ENCODE results near the gene SLC29A3. TPM values are rescaled to one million over a fixed set of nuclear protein-coding genes. Genes with fewer than 3 reads are reported as not detected.

Gene SLC29A3
- total RNA-seq, 2 donors from 2014 or later, result 3.2 to 3.3 TPM

DNA sequence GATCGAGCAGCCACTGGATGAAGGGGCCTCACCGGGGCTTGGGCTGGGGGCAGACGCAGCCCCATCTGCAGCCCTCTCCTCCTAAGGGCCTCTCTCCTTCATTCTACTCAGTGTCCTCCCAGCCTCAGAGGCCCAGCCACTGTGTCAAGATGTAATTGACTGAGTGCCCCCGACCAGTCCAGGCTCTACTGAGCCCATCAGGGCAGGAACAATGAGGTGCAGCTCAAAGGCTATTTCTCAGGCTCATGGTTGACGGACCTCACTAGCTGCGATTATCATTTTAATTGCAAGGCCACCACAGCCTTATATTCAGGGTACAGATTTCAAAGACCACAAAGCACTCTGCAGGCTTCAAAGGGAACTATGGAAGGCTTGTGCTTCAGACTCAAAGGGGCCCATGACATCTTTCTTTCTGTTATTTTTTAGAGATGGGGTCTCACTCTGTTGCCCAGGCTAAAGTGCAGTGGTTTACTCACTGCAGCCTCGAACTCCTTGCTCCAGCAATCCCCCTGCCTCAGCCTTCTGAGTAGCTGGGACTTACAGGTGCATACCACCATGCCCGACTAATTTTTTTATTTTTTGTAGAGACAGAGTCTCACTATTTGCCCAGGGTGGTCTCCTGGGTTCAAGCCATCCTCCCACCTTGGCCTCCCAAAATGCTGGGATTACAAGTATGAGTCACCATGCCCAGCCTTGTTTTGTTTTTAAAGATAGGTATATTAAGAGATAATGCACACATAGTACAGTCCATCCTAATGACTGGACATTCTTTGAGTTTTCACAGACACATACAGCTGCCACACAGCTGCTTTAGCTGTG, 23.7 kb downstream of the SLC29A3 start:
- peak overlapping the region; percentile 47 for H3K27ac Mint-ChIP-seq
- no peaks in the 10 kb centered on the region for H3K36me3 Mint-ChIP-seq (ENCODE audit: low read depth)
- no peaks in the 10 kb centered on the region for H3K27me3 Mint-ChIP-seq
- ATAC-seq, result no peak
- no peak for DNase-seq
- no peak overlapping the region for H3K4me3 Mint-ChIP-seq
- H3K9me3 ChIP-seq (ENCODE audit: control insufficient read depth, low read length, poor library complexity, severe bottlenecking), result no peaks in the 10 kb centered on the region
- H3K4me1 Mint-ChIP-seq, result peaks cover 6% of the 10 kb centered on the region

DNA sequence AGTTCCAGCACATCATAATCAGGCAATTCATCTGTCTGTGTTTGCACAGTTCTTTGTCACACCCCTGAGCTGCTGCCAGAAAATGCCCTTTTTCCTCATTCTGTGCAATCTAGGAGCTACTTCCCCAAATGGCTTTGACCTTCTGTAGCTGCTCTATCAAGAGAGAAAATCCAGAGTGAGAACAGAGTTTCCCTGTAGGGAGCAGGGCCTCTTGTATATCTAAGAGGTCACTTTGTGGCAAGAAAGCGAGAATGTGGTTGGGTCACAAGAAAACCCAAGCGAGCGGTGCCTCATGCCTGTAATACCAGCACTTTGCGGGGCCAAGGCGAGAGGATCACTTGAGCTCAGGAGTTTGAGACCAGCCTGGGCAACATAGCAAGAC, 24.3 kb downstream of the SLC29A3 start:
- ATAC-seq (no peak), DNase-seq (no peak)
- H3K9me3 ChIP-seq (ENCODE audit: control insufficient read depth, low read length, poor library complexity, severe bottlenecking), result no peaks in the 10 kb centered on the region
- no peaks in the 10 kb centered on the region for H3K27me3 Mint-ChIP-seq
- H3K27ac Mint-ChIP-seq, result peak overlapping the region; percentile 47
- H3K36me3 Mint-ChIP-seq (ENCODE audit: low read depth), result no peaks in the 10 kb centered on the region
- H3K4me3 Mint-ChIP-seq, result no peak overlapping the region
- H3K4me1 Mint-ChIP-seq, result peaks cover 6% of the 10 kb centered on the region

DNA sequence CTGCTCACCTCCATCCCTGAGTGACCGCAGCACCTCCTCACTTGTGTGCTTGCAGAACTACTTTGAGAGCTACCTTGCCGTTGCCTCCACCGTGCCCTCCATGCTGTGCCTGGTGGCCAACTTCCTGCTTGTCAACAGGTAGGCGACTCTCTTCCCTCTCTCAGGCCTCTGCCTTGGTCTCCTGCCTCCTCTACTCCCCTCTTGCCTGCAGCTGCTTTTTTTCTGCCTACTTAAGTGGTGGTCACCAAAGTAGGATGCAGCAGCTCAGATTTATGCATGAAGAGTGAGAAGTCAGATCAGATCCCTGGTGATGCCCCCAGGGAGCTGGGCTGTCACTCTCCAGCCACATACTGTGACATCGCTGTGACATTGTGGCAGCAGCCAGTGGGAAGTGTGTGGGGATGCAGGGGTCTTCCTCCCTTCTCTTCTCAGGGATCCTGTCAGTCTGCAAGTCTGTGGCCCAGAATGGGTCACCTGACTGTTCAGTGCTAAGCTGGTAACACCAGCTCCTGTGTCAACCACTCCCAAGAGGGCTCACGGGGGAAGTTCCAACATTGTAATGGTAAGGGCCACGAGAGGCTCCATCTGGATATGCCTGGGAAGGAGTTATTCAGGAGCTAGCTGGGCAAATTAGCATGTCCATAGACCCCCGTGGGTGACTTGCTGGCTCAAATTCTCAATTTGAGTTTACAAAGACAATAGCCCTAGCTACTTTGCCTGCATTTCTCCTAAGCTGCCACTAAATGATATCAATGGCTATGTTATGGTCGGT, 25.3 kb downstream of the SLC29A3 start:
- ATAC-seq (no peak), DNase-seq (no peak)
- Mint-ChIP-seq H3K4me3 (no peak overlapping the region), H3K36me3 (ENCODE audit: low read depth) (no peaks in the 10 kb centered on the region), H3K27me3 (no peaks in the 10 kb centered on the region), H3K27ac (no peak overlapping the region), H3K4me1 (peaks cover 10% of the 10 kb centered on the region)
- no peaks in the 10 kb centered on the region for H3K9me3 ChIP-seq (ENCODE audit: control insufficient read depth, low read length, poor library complexity, severe bottlenecking)

DNA sequence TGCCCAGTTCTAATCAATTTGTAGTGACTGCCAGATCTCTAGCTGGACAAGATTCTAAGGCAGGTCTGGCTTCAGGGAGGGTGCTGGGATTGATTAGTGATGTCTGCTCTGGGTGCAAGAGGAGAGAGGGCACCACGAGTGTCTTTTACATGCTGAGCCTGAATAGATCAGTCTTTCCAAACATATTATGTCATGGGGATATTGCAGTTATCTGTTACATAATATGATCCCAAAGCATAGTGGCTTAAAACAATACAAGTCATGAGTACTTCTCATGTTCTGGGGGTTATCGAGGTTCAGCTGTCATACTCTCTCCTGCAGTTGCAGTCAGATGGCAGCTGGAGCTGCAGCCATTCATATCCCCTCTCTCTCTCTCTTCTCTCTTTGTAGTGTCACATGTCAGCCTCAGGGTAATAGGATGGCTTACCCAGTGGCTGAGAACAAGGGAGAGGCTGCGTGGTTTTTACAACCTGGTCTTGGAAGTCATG, 26.0 kb downstream of the SLC29A3 start:
- Mint-ChIP-seq H3K4me1 (peaks cover 10% of the 10 kb centered on the region), H3K27ac (no peak overlapping the region), H3K4me3 (no peak overlapping the region), H3K27me3 (no peaks in the 10 kb centered on the region), H3K36me3 (ENCODE audit: low read depth) (peaks cover 2% of the 10 kb centered on the region)
- DNase-seq (no peak), ATAC-seq (no peak)
- H3K9me3 ChIP-seq (ENCODE audit: control insufficient read depth, low read length, poor library complexity, severe bottlenecking), result no peaks in the 10 kb centered on the region

DNA sequence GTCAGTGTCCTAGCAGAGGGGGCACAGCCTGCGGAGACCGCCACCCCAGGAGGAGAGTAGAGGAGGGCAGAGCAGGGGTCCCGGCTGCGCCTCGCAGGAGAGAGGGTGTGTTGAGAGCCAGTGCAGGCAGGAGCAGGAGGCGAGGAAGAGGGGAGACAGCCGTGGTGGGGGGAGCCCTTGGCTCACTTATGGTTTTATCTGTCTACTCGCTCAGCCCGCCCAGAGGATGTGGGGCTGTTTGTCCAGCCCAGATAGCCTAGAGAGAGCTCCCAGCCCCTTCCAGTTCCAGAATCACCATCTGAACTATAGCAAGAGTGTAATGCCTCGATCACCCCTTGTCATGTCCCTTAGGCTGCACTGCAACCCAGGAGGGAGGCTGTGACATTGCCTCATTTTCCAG, 26.6 kb downstream of the SLC29A3 start:
- H3K27me3 Mint-ChIP-seq, result no peaks in the 10 kb centered on the region
- no peak for DNase-seq

DNA sequence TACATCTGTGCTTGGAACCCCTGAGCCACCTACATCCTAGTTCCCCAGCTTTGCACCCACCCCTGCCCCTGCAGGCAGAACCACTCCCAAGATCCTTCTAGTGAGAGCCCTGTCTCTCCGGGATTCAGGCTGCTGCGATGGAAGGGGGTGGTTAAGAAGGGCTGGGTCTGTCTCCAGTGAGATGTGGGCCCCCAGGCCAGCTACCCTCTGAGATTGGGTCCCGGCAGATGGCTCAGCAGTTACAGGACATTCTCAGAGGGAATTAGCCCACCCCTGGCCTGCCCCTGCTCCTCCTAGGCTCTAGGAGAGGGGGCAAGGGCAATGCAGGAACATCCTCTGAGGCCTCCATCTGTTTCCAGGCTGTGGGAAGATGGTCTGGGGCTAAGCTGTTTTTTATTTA, 27.7 kb downstream of the SLC29A3 start:
- DNase-seq (no peak), ATAC-seq (no peak)
- Mint-ChIP-seq H3K4me1 (peaks cover 7% of the 10 kb centered on the region), H3K4me3 (no peak overlapping the region), H3K27me3 (no peaks in the 10 kb centered on the region), H3K36me3 (ENCODE audit: low read depth) (peaks cover 2% of the 10 kb centered on the region), H3K27ac (no peak overlapping the region)
- no peaks in the 10 kb centered on the region for H3K9me3 ChIP-seq (ENCODE audit: control insufficient read depth, low read length, poor library complexity, severe bottlenecking)

More for the DNA sequence above, 26.6 kb downstream of the SLC29A3 start:
- H3K27ac Mint-ChIP-seq, result no peak overlapping the region
- no peak for ATAC-seq
- H3K4me1 Mint-ChIP-seq, result peaks cover 8% of the 10 kb centered on the region
- no peaks in the 10 kb centered on the region for H3K9me3 ChIP-seq (ENCODE audit: control insufficient read depth, low read length, poor library complexity, severe bottlenecking)
- no peak overlapping the region for H3K4me3 Mint-ChIP-seq
- peaks cover 2% of the 10 kb centered on the region for H3K36me3 Mint-ChIP-seq (ENCODE audit: low read depth)

DNA sequence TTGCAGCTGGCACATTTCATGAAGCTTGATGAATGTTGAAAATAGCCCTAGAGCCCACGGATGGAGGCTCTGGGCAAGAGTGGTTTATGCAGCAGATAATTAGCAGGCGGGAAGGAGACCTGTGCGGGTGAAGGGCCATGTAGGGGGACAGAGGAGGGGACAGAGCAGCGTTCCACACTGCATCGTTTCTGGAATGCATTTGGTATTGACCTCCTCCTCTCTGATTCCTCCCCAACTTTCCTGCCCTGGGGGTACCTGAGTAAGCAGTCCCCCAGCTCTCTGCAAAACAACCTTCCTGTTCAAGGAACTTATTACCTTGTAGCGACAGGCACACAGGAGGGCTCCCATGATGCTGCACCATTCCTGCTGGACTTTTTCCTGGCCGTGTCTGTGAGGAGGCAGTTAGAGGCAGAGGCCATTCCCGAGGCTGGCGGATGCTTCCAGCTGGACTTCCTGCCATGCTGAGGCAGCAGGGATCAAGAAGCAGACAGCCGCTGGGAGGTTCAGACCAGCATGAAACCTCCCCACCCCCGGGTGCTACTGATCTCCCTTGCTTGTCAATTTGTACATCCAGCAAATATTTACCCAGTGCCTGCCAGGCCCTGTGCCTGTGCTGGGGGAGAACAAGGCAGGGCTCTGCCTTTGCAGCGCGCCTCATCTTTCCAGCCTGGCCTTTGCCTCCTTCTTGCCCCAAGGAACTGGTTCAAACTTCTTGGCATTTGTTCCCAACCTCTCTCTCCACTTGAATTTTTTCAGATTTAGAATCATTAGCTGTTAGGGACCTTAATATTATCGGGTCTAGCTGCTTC, 28.7 kb downstream of the SLC29A3 start:
- H3K27ac Mint-ChIP-seq, result no peak overlapping the region
- H3K4me3 Mint-ChIP-seq, result no peak overlapping the region
- peaks cover 2% of the 10 kb centered on the region for H3K36me3 Mint-ChIP-seq (ENCODE audit: low read depth)
- ATAC-seq (no peak), DNase-seq (no peak)
- H3K27me3 Mint-ChIP-seq, result no peaks in the 10 kb centered on the region
- peaks cover 9% of the 10 kb centered on the region for H3K4me1 Mint-ChIP-seq
- H3K9me3 ChIP-seq (ENCODE audit: control insufficient read depth, low read length, poor library complexity, severe bottlenecking), result no peaks in the 10 kb centered on the region

DNA sequence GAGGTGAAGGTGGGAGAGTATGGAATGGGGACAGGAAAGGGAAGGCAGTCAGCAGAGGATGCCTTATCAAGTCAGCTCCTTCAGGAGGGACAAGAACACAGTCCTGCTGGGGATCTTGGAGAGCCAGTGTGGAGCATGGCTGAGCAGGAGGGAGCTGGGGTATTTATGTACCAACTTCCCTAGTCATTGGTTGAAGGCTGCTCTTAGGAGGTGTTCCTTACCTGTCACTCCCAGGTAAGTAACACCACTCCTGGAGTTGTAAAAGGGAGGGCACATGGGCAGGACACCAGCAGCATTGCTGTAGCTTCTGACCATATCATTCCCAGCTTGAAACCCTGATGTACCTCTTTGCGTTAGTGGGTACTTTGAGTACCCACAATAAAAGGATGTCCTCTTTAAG, 29.8 kb downstream of the SLC29A3 start:
- no peaks in the 10 kb centered on the region for H3K9me3 ChIP-seq (ENCODE audit: control insufficient read depth, low read length, poor library complexity, severe bottlenecking)
- peaks cover 2% of the 10 kb centered on the region for H3K36me3 Mint-ChIP-seq (ENCODE audit: low read depth)
- H3K27me3 Mint-ChIP-seq, result no peaks in the 10 kb centered on the region
- no peak for DNase-seq
- no peak overlapping the region for H3K27ac Mint-ChIP-seq
- no peak overlapping the region for H3K4me3 Mint-ChIP-seq
- H3K4me1 Mint-ChIP-seq, result peaks cover 9% of the 10 kb centered on the region
- no peak for ATAC-seq

DNA sequence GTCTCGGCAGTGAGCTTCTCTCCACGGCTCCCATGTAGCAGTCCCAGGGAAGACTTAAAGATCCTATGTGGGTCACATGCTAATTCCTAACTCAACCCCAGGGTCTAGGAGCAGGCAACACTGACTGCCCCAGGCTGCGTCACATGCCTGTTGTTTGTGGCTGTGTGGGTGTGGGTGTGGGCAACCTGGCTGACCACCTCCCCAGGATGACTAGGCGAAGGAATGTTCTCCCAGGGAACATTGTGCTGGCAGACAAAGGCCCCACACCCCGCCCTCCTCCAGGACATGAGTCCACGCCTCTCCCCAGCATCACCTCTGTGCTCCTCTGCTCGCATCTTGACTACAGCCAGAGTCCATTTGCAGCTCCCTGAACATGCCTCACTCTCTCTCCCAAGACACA, 30.3 kb downstream of the SLC29A3 start:
- no peak overlapping the region for H3K27ac Mint-ChIP-seq

DNA sequence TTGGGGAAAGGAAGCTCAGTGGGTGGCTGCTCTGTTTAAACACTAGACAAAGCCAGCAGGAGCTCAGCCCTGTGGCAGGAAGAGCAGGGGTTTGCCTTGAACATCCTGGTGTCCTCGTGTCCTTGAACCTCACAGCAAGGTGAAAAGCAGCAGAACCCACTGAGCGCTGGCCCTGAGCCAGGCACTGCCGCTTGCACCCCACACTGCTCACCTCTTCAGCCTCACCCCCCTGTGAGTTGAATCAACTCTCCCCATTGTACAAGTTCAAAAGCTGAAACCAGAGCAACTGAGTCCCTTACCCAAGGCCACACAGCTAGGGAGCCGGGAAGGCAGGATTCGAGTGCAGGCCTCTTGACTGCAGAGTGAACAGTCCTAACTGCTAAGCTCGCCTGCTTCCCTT, 32.0 kb downstream of the SLC29A3 start:
- Mint-ChIP-seq H3K4me1 (peaks cover 9% of the 10 kb centered on the region), H3K36me3 (ENCODE audit: low read depth) (peaks cover 2% of the 10 kb centered on the region), H3K27me3 (no peaks in the 10 kb centered on the region), H3K4me3 (no peak overlapping the region), H3K27ac (no peak overlapping the region)
- no peaks in the 10 kb centered on the region for H3K9me3 ChIP-seq (ENCODE audit: control insufficient read depth, low read length, poor library complexity, severe bottlenecking)
- ATAC-seq (no peak), DNase-seq (no peak)

More for the DNA sequence above, 30.3 kb downstream of the SLC29A3 start:
- ATAC-seq (no peak), DNase-seq (no peak)
- H3K4me1 Mint-ChIP-seq, result peaks cover 9% of the 10 kb centered on the region
- no peaks in the 10 kb centered on the region for H3K27me3 Mint-ChIP-seq
- H3K36me3 Mint-ChIP-seq (ENCODE audit: low read depth), result peaks cover 2% of the 10 kb centered on the region
- no peaks in the 10 kb centered on the region for H3K9me3 ChIP-seq (ENCODE audit: control insufficient read depth, low read length, poor library complexity, severe bottlenecking)
- H3K4me3 Mint-ChIP-seq, result no peak overlapping the region

DNA sequence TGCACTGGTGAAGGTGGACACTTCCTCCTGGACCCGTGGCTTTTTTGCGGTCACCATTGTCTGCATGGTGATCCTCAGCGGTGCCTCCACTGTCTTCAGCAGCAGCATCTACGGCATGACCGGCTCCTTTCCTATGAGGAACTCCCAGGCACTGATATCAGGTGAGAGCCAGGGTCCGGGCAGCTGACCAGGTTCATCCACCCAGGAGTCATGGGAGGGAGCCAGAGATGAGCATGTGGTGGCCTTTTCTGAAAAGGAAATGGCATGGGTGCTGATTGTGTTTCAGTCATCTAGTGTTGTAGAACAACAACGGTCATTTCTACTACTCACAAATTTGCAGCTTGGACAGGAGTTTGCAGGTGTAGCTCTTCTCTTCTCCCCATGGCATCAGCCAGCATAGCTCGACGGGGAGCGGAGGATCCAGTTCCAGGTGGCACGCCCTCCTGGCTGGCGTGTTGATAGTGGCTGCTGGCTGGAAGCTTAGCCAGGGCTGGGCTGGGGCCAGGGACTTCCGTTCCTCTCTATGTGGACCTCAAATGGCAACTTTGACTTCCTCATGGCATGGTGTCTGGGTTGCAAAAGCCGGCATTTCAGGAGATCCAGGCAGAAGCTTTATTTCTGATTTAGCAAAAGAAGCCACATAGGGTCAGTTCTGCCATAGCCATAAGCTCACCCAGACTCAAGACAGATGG, 32.7 kb downstream of the SLC29A3 start:
- Mint-ChIP-seq H3K36me3 (ENCODE audit: low read depth) (peaks cover 2% of the 10 kb centered on the region), H3K4me3 (no peak overlapping the region), H3K27ac (no peak overlapping the region), H3K27me3 (no peaks in the 10 kb centered on the region), H3K4me1 (peaks cover 9% of the 10 kb centered on the region)
- no peaks in the 10 kb centered on the region for H3K9me3 ChIP-seq (ENCODE audit: control insufficient read depth, low read length, poor library complexity, severe bottlenecking)
- ATAC-seq (no peak), DNase-seq (no peak)

DNA sequence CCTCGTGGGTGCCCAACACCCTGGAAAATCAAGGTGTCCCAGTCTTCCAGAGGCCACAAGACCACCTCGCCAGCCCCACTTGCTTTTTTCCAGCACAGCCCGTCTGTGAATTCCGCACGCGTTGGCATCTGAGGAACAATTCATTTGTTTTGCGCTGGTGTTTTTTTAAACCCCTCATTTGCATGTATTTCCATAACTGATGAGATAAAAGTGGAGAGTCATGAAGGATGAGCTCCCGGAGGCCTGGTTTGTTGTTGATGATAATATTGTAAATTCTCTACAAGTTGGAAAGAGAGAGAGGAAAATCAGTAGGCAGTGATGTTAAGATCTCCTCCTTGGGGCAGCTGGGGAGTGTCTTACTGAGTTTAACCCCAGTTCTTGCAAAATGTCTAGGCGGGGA, 34.6 kb downstream of the SLC29A3 start:
- Mint-ChIP-seq H3K4me3 (no peak overlapping the region), H3K4me1 (peaks cover 7% of the 10 kb centered on the region), H3K27me3 (no peaks in the 10 kb centered on the region), H3K27ac (no peak overlapping the region), H3K36me3 (ENCODE audit: low read depth) (peaks cover 5% of the 10 kb centered on the region)
- no peaks in the 10 kb centered on the region for H3K9me3 ChIP-seq (ENCODE audit: control insufficient read depth, low read length, poor library complexity, severe bottlenecking)
- DNase-seq (no peak), ATAC-seq (no peak)
